NT2/D1 (cell line): ENCODE data around the gene RYR2.

Experiments
- DNase-seq: peaks from one replicate; pipeline ENCODE4 v3.0.0-alpha.2; 2011; ENCODE audit warnings: low read depth, low spot score
- H3K27me3 ChIP-seq: 2 replicates; pipeline ENCODE4 v1.6.0; 2011; ENCODE audit warnings: mild to moderate bottlenecking; ENCODE audit not compliant: insufficient read length, insufficient read depth
- H3K36me3 ChIP-seq: 2 replicates; pipeline ENCODE4 v1.6.1; 2011; ENCODE audit warnings: mild to moderate bottlenecking, low read length, mixed read lengths; ENCODE audit not compliant: insufficient read depth, insufficient read length
- H3K4me1 ChIP-seq: 2 replicates; pipeline ENCODE4 v1.5.1; 2011; ENCODE audit not compliant: insufficient read depth, insufficient read length
- H3K4me3 ChIP-seq: 2 replicates; pipeline ENCODE4 v1.5.1; 2011; ENCODE audit warnings: low read depth; ENCODE audit not compliant: insufficient read length
- H3K9ac ChIP-seq: 2 replicates; pipeline ENCODE4 v1.6.0; 2011; ENCODE audit warnings: low read depth; ENCODE audit not compliant: insufficient read length
- H3K9me3 ChIP-seq: 2 replicates; pipeline ENCODE4 v1.5.1; 2011; ENCODE audit warnings: mild to moderate bottlenecking, low read length; ENCODE audit not compliant: insufficient read depth
- SUZ12 ChIP-seq: IDR thresholded peaks from 2 replicates; pipeline ENCODE4 v1.6.1; 2011; ENCODE audit not compliant: insufficient read length, insufficient read depth; ENCODE audit errors: extremely low read depth
- YY1 ChIP-seq: IDR thresholded peaks from 2 replicates; pipeline ENCODE4 v1.6.1; 2011; ENCODE audit not compliant: insufficient read length, insufficient read depth
- ZNF274 ChIP-seq: IDR thresholded peaks from 2 replicates; pipeline ENCODE4 v1.6.1; 2011; ENCODE audit warnings: mild to moderate bottlenecking, low read depth, low read length

RYR2 gene

GRCh38 chr1:237677979-237678378, 636.0 kb downstream of the RYR2 start:
- Histone ChIP-seq H3K36me3 (no peaks in the 10 kb centered on the region), H3K9me3 (no peaks in the 10 kb centered on the region), H3K4me3 (no peak overlapping the region), H3K4me1 (no peaks in the 10 kb centered on the region), H3K9ac (no peak overlapping the region), H3K27me3 (no peaks in the 10 kb centered on the region)
- TF ChIP-seq ZNF274 (no peak), YY1 (no peak), SUZ12 (no peak)
- no peak for DNase-seq

- TF ChIP-seq SUZ12 (no peak), ZNF274 (no peak), YY1 (no peak)
- no peaks in the 10 kb centered on the region for H3K36me3 ChIP-seq
- H3K4me1 ChIP-seq, result no peaks in the 10 kb centered on the region
- no peak overlapping the region for H3K4me3 ChIP-seq
- H3K9me3 ChIP-seq, result no peaks in the 10 kb centered on the region
- no peak overlapping the region for H3K9ac ChIP-seq
- H3K27me3 ChIP-seq, result no peaks in the 10 kb centered on the region
- DNase-seq, result no peak
Observed at GRCh38 chr1:237679687-237680086, 637.7 kb downstream of the RYR2 start.

- TF ChIP-seq ZNF274 (no peak), SUZ12 (no peak), YY1 (no peak)
- H3K4me1 ChIP-seq, result no peaks in the 10 kb centered on the region
- no peak for DNase-seq
Observed at GRCh38 chr1:237681210-237681609, 639.2 kb downstream of the RYR2 start.

GRCh38 chr1:237684236-237684635, 642.3 kb downstream of the RYR2 start:
- no peak overlapping the region for H3K4me3 ChIP-seq

More at GRCh38 chr1:237681210-237681609, 639.2 kb downstream of the RYR2 start:
- H3K36me3 ChIP-seq, result no peaks in the 10 kb centered on the region
- no peak overlapping the region for H3K4me3 ChIP-seq
- H3K9ac ChIP-seq, result no peak overlapping the region
- no peaks in the 10 kb centered on the region for H3K27me3 ChIP-seq
- H3K9me3 ChIP-seq, result no peaks in the 10 kb centered on the region

GRCh38 chr1:237685551-237685950, 643.6 kb downstream of the RYR2 start:
- Histone ChIP-seq H3K27me3 (no peaks in the 10 kb centered on the region), H3K9me3 (no peaks in the 10 kb centered on the region), H3K36me3 (no peaks in the 10 kb centered on the region), H3K9ac (no peak overlapping the region), H3K4me3 (no peak overlapping the region), H3K4me1 (no peaks in the 10 kb centered on the region)
- TF ChIP-seq YY1 (no peak), SUZ12 (no peak), ZNF274 (no peak)
- no peak for DNase-seq

More at GRCh38 chr1:237684236-237684635, 642.3 kb downstream of the RYR2 start:
- Histone ChIP-seq H3K36me3 (no peaks in the 10 kb centered on the region), H3K9ac (no peak overlapping the region), H3K27me3 (no peaks in the 10 kb centered on the region), H3K4me1 (no peaks in the 10 kb centered on the region), H3K9me3 (no peaks in the 10 kb centered on the region)
- TF ChIP-seq ZNF274 (no peak), YY1 (no peak), SUZ12 (no peak)
- no peak for DNase-seq

GRCh38 chr1:237687804-237688203, 645.8 kb downstream of the RYR2 start:
- Histone ChIP-seq H3K9me3 (no peaks in the 10 kb centered on the region), H3K36me3 (no peaks in the 10 kb centered on the region), H3K9ac (no peak overlapping the region), H3K4me3 (no peak overlapping the region), H3K27me3 (no peaks in the 10 kb centered on the region), H3K4me1 (no peaks in the 10 kb centered on the region)
- TF ChIP-seq YY1 (no peak), SUZ12 (no peak), ZNF274 (no peak)
- no peak for DNase-seq

GRCh38 chr1:237690656-237691055, 648.7 kb downstream of the RYR2 start:
- no peak for TF ChIP-seq ZNF274
- H3K27me3 ChIP-seq, result no peaks in the 10 kb centered on the region
- no peak overlapping the region for H3K4me3 ChIP-seq
- no peaks in the 10 kb centered on the region for H3K4me1 ChIP-seq
- H3K9me3 ChIP-seq, result no peaks in the 10 kb centered on the region
- H3K9ac ChIP-seq, result no peak overlapping the region
- H3K36me3 ChIP-seq, result no peaks in the 10 kb centered on the region
- no peak for DNase-seq

- H3K9ac ChIP-seq, result no peak overlapping the region
- no peaks in the 10 kb centered on the region for H3K4me1 ChIP-seq
- DNase-seq, result no peak
- no peaks in the 10 kb centered on the region for H3K9me3 ChIP-seq
- no peaks in the 10 kb centered on the region for H3K36me3 ChIP-seq
- TF ChIP-seq ZNF274, result no peak
- TF ChIP-seq SUZ12, result no peak
- no peak for TF ChIP-seq YY1
- H3K27me3 ChIP-seq, result no peaks in the 10 kb centered on the region
- no peak overlapping the region for H3K4me3 ChIP-seq
Observed at GRCh38 chr1:237692255-237692654, 650.3 kb downstream of the RYR2 start.
